Astrocyte (in vitro differentiated cells and primary cell): ENCODE results near the gene GREB1L. TPM values are rescaled to one million over a fixed set of nuclear protein-coding genes. Genes with fewer than 3 reads are reported as not detected.

Experiments used
- DNase-seq: peaks from one replicate; pipeline ENCODE4 v3.0.0-alpha.2; 2010; ENCODE audit warnings: low read depth
- FAIRE-seq: peaks from 2 replicates; lab custom pipeline; 2011; peaks lifted over from hg19 to GRCh38; lab: Jason Lieb, UNC
- H2AFZ ChIP-seq: 2 replicates; pipeline ENCODE4 v1.6.0; 2012; ENCODE audit warnings: low read depth, low read length, inconsistent platforms
- H3K27ac ChIP-seq: 2 replicates; pipeline ENCODE4 v1.5.1; 2011; ENCODE audit warnings: low read depth, low read length, inconsistent platforms
- H3K27me3 ChIP-seq: 2 replicates; pipeline ENCODE4 v1.6.0; 2011; ENCODE audit warnings: low read length, inconsistent platforms; ENCODE audit not compliant: insufficient read depth
- H3K36me3 ChIP-seq: 2 replicates; pipeline ENCODE4 v1.5.1; 2011; ENCODE audit warnings: low read length, inconsistent platforms; ENCODE audit not compliant: insufficient read depth
- H3K4me1 ChIP-seq: 2 replicates; pipeline ENCODE4 v1.5.1; 2011; ENCODE audit warnings: low read length, inconsistent platforms; ENCODE audit not compliant: insufficient read depth
- H3K4me2 ChIP-seq: 2 replicates; pipeline ENCODE4 v1.6.0; 2012; ENCODE audit warnings: low read length, inconsistent platforms
- H3K4me3 ChIP-seq: 2 replicates; pipeline ENCODE4 v1.5.1; 2011; ENCODE audit warnings: low read depth, mild to moderate bottlenecking, low read length, inconsistent platforms; ENCODE audit not compliant: insufficient read depth
- H3K79me2 ChIP-seq: 2 replicates; pipeline ENCODE4 v1.6.0; 2012; ENCODE audit warnings: mild to moderate bottlenecking, low read length, inconsistent platforms; ENCODE audit not compliant: insufficient read depth
- H3K9ac ChIP-seq: 2 replicates; pipeline ENCODE4 v1.6.0; 2012; ENCODE audit warnings: mild to moderate bottlenecking, low read length, inconsistent platforms
- H3K9me3 ChIP-seq: 2 replicates; pipeline ENCODE4 v1.5.1; 2012; ENCODE audit warnings: low read depth, mild to moderate bottlenecking, low read length, inconsistent platforms; ENCODE audit not compliant: insufficient read depth
- H4K20me1 ChIP-seq: 2 replicates; pipeline ENCODE4 v1.6.0; 2012; ENCODE audit warnings: low read length, inconsistent platforms; ENCODE audit not compliant: insufficient read depth
- H3K27ac Mint-ChIP-seq: one replicate; pipeline ENCODE4 v1.8.0; 2021; ENCODE audit warnings: mild to moderate bottlenecking, mixed read lengths; ENCODE audit not compliant: unreplicated experiment
- H3K27me3 Mint-ChIP-seq: one replicate; pipeline ENCODE4 v1.8.0; 2021; ENCODE audit warnings: low read depth, mixed read lengths; ENCODE audit not compliant: unreplicated experiment
- H3K36me3 Mint-ChIP-seq: one replicate; pipeline ENCODE4 v1.8.0; 2021; ENCODE audit warnings: low read depth, mixed read lengths; ENCODE audit not compliant: unreplicated experiment
- H3K4me1 Mint-ChIP-seq: one replicate; pipeline ENCODE4 v1.8.0; 2021; ENCODE audit warnings: low read depth, mixed read lengths; ENCODE audit not compliant: unreplicated experiment
- H3K4me3 Mint-ChIP-seq: one replicate; pipeline ENCODE4 v1.8.0; 2021; ENCODE audit warnings: mild to moderate bottlenecking, moderate library complexity, mixed read lengths; ENCODE audit not compliant: unreplicated experiment
- H3K9me3 Mint-ChIP-seq: one replicate; pipeline ENCODE4 v1.8.0; 2021; ENCODE audit warnings: mild to moderate bottlenecking, mixed read lengths; ENCODE audit not compliant: unreplicated experiment
- EZH2 ChIP-seq: IDR thresholded peaks from 2 replicates; pipeline ENCODE4 v1.6.1; 2012; ENCODE audit warnings: mild to moderate bottlenecking, low read length, inconsistent platforms; ENCODE audit not compliant: insufficient read depth
- total RNA-seq: library from RNA; stranded (reverse); gene quantifications from 2 replicates; pipeline ENCODE4 v1.2.1, GENCODE V29; 2021
- TF ChIP-seq, protein P1 (sequence below): IDR thresholded peaks from 2 replicates; pipeline ENCODE4 v1.5.1; 2011; ENCODE audit warnings: low read depth, mild to moderate bottlenecking, inconsistent platforms, low read length, moderate library complexity; ENCODE audit not compliant: insufficient read depth

The GREB1L gene
- total RNA-seq, 1 donor from 2014 or later, result 16.2 TPM

DNA sequence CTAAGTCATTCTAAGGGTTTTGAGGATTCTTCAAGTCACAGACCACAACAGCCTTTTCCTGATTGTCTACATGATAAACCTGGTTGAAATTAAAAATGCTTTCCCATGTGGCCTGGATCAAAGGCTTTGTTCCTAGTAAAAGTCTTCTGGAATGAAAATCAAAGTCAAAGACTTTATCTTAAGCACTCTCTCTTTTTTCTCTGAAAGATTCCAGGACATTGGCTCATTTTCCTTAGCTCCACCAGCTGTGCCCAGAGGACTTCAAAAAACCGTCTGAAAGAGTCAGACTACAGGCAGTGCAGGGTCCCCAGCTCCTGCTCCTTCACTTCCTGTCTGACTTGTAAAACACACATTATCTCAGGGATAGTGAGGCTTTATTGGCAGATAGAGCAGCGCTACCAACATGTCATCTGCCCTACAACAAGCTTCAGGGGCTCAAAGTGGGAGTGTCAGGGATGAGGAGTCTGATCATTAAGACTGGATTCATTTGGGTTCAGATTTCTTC is 210.3 kb downstream of the GREB1L start:
- H3K4me1 Mint-ChIP-seq, result peaks cover 34% of the 10 kb centered on the region
- FAIRE-seq, result peak; percentile 26
- H3K79me2 ChIP-seq, result no peaks in the 10 kb centered on the region
- no peak overlapping the region for H2AFZ ChIP-seq
- no peak overlapping the region for H3K9ac ChIP-seq
- no peaks in the 10 kb centered on the region for H3K9me3 ChIP-seq
- no peak for DNase-seq
- no peaks in the 10 kb centered on the region for H3K9me3 Mint-ChIP-seq
- no peak for TF ChIP-seq EZH2
- TF ChIP-seq, protein P1, sequence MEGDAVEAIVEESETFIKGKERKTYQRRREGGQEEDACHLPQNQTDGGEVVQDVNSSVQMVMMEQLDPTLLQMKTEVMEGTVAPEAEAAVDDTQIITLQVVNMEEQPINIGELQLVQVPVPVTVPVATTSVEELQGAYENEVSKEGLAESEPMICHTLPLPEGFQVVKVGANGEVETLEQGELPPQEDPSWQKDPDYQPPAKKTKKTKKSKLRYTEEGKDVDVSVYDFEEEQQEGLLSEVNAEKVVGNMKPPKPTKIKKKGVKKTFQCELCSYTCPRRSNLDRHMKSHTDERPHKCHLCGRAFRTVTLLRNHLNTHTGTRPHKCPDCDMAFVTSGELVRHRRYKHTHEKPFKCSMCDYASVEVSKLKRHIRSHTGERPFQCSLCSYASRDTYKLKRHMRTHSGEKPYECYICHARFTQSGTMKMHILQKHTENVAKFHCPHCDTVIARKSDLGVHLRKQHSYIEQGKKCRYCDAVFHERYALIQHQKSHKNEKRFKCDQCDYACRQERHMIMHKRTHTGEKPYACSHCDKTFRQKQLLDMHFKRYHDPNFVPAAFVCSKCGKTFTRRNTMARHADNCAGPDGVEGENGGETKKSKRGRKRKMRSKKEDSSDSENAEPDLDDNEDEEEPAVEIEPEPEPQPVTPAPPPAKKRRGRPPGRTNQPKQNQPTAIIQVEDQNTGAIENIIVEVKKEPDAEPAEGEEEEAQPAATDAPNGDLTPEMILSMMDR, result no peak
- H3K36me3 Mint-ChIP-seq, result no peaks in the 10 kb centered on the region
- no peak overlapping the region for H3K4me3 Mint-ChIP-seq
- no peak overlapping the region for H3K4me2 ChIP-seq
- H3K27me3 ChIP-seq, result no peaks in the 10 kb centered on the region
- H3K27ac Mint-ChIP-seq, result peak overlapping the region; percentile 51
- H3K4me3 ChIP-seq, result no peak overlapping the region
- H3K36me3 ChIP-seq, result no peaks in the 10 kb centered on the region
- H3K27me3 Mint-ChIP-seq, result no peaks in the 10 kb centered on the region
- no peaks in the 10 kb centered on the region for H4K20me1 ChIP-seq
- no peaks in the 10 kb centered on the region for H3K4me1 ChIP-seq
- H3K27ac ChIP-seq, result no peak overlapping the region

DNA sequence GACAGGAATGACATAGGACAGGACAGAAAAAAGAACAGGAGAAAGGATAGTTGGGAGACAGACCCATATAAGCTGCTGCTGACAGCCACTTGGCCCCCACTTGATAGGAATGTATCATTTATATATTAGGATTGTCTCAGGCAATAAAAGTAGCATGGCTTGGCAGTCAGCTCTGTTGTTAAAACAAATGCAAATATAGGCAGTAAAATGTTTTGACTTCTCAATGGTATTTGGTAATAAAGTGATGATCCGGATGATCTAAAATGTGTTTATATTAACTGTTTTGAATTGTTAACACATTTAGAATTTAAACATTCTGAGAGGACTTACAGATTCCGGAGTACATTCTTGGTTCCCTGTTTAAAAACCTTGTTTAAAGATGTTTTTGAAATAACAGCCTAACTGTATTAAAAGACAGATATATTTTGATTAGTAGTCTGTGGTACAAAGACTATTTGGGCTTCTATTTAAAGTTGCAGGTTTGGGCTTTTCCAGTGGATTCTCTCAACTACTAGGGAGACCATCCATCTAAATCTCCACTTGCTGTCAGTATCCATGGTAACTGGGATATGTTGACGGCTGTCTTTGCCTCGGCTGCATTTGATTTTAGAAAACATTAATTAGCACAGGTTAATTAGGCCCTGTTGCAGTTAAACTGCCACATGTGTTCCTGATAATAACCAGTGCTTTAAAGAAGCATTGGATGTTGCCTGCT is 210.9 kb downstream of the GREB1L start:
- Histone ChIP-seq H2AFZ (no peak overlapping the region), H3K27ac (no peak overlapping the region), H3K9me3 (no peaks in the 10 kb centered on the region), H3K79me2 (no peaks in the 10 kb centered on the region), H3K27me3 (no peaks in the 10 kb centered on the region), H3K9ac (no peak overlapping the region), H3K36me3 (no peaks in the 10 kb centered on the region), H3K4me2 (no peak overlapping the region), H3K4me3 (no peak overlapping the region), H4K20me1 (no peaks in the 10 kb centered on the region), H3K4me1 (no peaks in the 10 kb centered on the region)
- H3K36me3 Mint-ChIP-seq, result no peaks in the 10 kb centered on the region
- no peak for DNase-seq
- peaks cover 33% of the 10 kb centered on the region for H3K4me1 Mint-ChIP-seq
- peak overlapping the region; percentile 51 for H3K27ac Mint-ChIP-seq
- no peaks in the 10 kb centered on the region for H3K9me3 Mint-ChIP-seq
- FAIRE-seq, result no peak
- no peak overlapping the region for H3K4me3 Mint-ChIP-seq
- H3K27me3 Mint-ChIP-seq, result no peaks in the 10 kb centered on the region
- no peak for TF ChIP-seq EZH2
- TF ChIP-seq, protein P1, result no peak

DNA sequence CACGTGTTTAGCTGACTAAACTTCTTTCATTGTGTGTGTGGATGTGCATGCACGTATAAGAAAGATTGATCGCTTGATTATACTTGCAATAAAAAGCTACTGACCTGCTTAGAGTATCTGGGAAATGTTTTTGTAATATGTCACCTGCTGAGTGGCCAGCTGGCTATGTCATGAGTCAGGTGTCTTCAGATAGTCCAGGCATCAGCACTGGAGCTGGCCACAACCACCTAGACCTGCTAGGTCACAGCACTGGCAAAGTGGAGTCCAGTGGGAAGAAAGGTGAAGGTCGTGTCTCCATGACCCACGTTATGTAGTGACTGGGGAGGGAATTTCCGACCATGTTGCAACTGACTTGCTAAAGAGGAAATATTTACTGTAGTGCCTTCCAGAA is 211.5 kb downstream of the GREB1L start:
- H2AFZ ChIP-seq, result no peak overlapping the region
- no peaks in the 10 kb centered on the region for H3K9me3 Mint-ChIP-seq
- no peak overlapping the region for H3K27ac Mint-ChIP-seq
- no peak overlapping the region for H3K4me3 Mint-ChIP-seq
- FAIRE-seq (no peak), DNase-seq (peak; percentile 25)
- no peaks in the 10 kb centered on the region for H3K27me3 Mint-ChIP-seq
- no peak overlapping the region for H3K4me2 ChIP-seq
- H4K20me1 ChIP-seq, result no peaks in the 10 kb centered on the region
- TF ChIP-seq, protein P1, result no peak
- TF ChIP-seq EZH2, result no peak
- no peaks in the 10 kb centered on the region for H3K4me1 ChIP-seq
- no peaks in the 10 kb centered on the region for H3K36me3 ChIP-seq
- H3K9me3 ChIP-seq, result no peaks in the 10 kb centered on the region
- H3K27ac ChIP-seq, result no peak overlapping the region
- no peaks in the 10 kb centered on the region for H3K27me3 ChIP-seq
- no peak overlapping the region for H3K9ac ChIP-seq
- no peak overlapping the region for H3K4me3 ChIP-seq
- peaks cover 28% of the 10 kb centered on the region for H3K4me1 Mint-ChIP-seq
- no peaks in the 10 kb centered on the region for H3K36me3 Mint-ChIP-seq
- no peaks in the 10 kb centered on the region for H3K79me2 ChIP-seq
